GM12875 (cell line): ENCODE data around the gene LDHB.

Source experiments
- H3K4me3 ChIP-seq: one replicate; pipeline ENCODE4 v1.5.1; 2011; ENCODE audit warnings: low read depth, low read length, control low read depth
- CTCF ChIP-seq: IDR thresholded peaks from 2 replicates; pipeline ENCODE4 v1.5.1; 2011; ENCODE audit warnings: low read depth, mild to moderate bottlenecking, control low read depth, inconsistent platforms, low read length, moderate library complexity, borderline replicate concordance; ENCODE audit not compliant: insufficient read depth

LDHB gene

GRCh38 chr12:21614506-21614905, 43.1 kb downstream of the LDHB start:
- TF ChIP-seq CTCF = no peak
- H3K4me3 ChIP-seq = no peak overlapping the region

- no peak for TF ChIP-seq CTCF
- H3K4me3 ChIP-seq = no peak overlapping the region
Measured at GRCh38 chr12:21613931-21614330, 43.7 kb downstream of the LDHB start.

- TF ChIP-seq CTCF = no peak
- H3K4me3 ChIP-seq = no peak overlapping the region
Measured at GRCh38 chr12:21608196-21608595, 49.4 kb downstream of the LDHB start.

GRCh38 chr12:21607701-21608100, 49.9 kb downstream of the LDHB start:
- no peak overlapping the region for H3K4me3 ChIP-seq
- TF ChIP-seq CTCF = no peak

- no peak overlapping the region for H3K4me3 ChIP-seq
- no peak for TF ChIP-seq CTCF
Measured at GRCh38 chr12:21606175-21606574, 51.5 kb downstream of the LDHB start.

GRCh38 chr12:21604245-21605101, 53.2 kb downstream of the LDHB start, which contains the start of gene GYS2:
GYS2 (minus strand) TSS chr12:21604847; CDS start chr12:21604592, 255 bp downstream.
- TF ChIP-seq CTCF = no peak
- no peak within 1 kb of the TSS for H3K4me3 ChIP-seq

- no peak overlapping the region for H3K4me3 ChIP-seq
- no peak for TF ChIP-seq CTCF
Measured at GRCh38 chr12:21602774-21603173, 54.9 kb downstream of the LDHB start.
